ENCODE data around the gene ATP10A. TPM values are rescaled to one million over a fixed set of nuclear protein-coding genes. Genes with fewer than 3 reads are reported as not detected.

The ATP10A gene
- total RNA-seq, 1 donor from 2014 or later = 7.6 TPM

DNA sequence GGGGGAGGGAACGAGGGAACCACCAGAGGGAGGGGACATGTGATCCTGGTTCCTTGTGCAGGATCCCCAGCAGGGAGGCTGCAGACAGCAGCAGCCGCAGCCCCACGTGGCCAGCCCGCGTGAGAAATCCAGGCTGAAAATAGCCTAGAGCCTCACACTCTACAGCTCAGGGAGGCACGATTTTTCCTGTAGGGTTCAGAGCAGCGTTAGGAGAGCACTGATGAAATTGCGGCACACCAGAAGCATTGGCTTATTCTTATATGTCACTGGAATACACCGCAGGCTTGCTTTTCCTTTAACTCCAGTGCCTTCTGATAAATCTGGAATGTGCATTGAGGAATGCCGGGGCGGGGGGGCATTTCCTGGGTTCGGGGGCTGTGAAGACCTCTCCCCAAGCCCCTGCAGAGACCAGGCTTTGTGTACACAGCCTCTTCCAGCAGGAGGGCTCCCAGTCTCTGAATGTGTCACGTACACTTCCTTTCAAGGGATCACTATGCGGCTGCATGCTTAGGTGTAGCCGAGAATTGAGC is 193.0 kb downstream of the ATP10A start:
- TF ChIP-seq, protein P1, sequence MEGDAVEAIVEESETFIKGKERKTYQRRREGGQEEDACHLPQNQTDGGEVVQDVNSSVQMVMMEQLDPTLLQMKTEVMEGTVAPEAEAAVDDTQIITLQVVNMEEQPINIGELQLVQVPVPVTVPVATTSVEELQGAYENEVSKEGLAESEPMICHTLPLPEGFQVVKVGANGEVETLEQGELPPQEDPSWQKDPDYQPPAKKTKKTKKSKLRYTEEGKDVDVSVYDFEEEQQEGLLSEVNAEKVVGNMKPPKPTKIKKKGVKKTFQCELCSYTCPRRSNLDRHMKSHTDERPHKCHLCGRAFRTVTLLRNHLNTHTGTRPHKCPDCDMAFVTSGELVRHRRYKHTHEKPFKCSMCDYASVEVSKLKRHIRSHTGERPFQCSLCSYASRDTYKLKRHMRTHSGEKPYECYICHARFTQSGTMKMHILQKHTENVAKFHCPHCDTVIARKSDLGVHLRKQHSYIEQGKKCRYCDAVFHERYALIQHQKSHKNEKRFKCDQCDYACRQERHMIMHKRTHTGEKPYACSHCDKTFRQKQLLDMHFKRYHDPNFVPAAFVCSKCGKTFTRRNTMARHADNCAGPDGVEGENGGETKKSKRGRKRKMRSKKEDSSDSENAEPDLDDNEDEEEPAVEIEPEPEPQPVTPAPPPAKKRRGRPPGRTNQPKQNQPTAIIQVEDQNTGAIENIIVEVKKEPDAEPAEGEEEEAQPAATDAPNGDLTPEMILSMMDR (IDR thresholded peaks at IDR 0.05; ENCODE audit: insufficient read depth, low read length, poor library complexity, severe bottlenecking) = no peak
- peaks cover 2% of the 10 kb centered on the region for H3K27me3 ChIP-seq (ENCODE audit: control insufficient read depth, insufficient read depth, low read length)
- no peaks in the 10 kb centered on the region for H3K36me3 ChIP-seq (ENCODE audit: control insufficient read depth, insufficient read depth, low read length)
- no peak overlapping the region for H3K4me3 ChIP-seq (ENCODE audit: low read depth, low read length)
- DNase-seq (ENCODE audit: low read depth) = no peak

DNA sequence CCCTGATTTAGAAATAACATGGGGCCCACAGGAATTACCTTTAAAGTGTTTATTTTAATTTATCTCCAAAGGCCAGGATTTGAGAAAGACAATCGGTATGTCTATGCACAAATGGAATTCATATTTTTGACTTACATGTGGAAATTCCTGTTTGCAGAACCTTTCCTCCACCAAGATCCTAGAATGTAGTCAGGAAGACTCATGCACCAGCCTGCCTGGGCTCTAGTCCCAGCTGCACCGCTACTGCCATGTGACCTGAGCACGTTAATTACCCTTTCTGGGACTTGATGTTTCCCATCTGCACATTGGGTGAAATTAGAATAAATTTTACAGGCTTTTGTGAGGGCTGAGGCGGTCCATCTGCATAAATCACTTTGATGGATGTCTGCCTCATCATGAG is 194.2 kb downstream of the ATP10A start:
- Histone ChIP-seq H3K36me3 (ENCODE audit: control insufficient read depth, insufficient read depth, low read length) (no peaks in the 10 kb centered on the region), H3K27me3 (ENCODE audit: control insufficient read depth, insufficient read depth, low read length) (peaks cover 2% of the 10 kb centered on the region), H3K4me3 (ENCODE audit: low read depth, low read length) (no peak overlapping the region)
- DNase-seq (ENCODE audit: low read depth) = no peak
- TF ChIP-seq, protein P1 (IDR thresholded peaks at IDR 0.05; ENCODE audit: insufficient read depth, low read length, poor library complexity, severe bottlenecking) = no peak

DNA sequence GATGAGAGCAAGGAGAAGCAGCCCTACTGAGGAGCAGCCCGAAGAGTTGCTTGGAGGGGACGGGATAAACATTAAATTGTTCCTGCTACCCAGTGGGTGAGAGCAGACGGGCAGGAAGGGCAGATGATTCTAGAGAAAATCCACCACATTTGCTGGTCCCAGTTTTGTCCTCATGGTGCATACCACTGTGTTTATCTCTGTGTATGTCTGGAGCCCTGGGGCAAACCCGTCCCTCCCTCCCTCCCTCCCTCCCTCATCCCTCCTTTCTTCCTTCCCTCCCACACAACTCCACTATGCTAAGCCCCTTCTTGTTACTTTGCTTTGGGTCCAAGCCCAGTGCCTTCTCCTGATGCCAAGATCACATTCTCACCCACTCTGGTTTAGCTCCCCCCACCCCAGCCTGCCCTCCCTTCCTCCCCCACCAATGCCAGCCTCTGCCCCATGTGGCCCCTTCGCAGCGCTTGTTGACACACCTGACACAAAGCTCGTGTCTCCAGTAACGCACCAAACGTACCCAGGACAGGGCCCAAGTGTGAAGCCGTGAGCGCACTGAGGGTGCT is 194.8 kb downstream of the ATP10A start:
- H3K4me3 ChIP-seq (ENCODE audit: low read depth, low read length) = no peak overlapping the region
- TF ChIP-seq, protein P1 (IDR thresholded peaks at IDR 0.05; ENCODE audit: insufficient read depth, low read length, poor library complexity, severe bottlenecking) = no peak
- peaks cover 2% of the 10 kb centered on the region for H3K27me3 ChIP-seq (ENCODE audit: control insufficient read depth, insufficient read depth, low read length)
- H3K36me3 ChIP-seq (ENCODE audit: control insufficient read depth, insufficient read depth, low read length) = no peaks in the 10 kb centered on the region
- no peak for DNase-seq (ENCODE audit: low read depth)

DNA sequence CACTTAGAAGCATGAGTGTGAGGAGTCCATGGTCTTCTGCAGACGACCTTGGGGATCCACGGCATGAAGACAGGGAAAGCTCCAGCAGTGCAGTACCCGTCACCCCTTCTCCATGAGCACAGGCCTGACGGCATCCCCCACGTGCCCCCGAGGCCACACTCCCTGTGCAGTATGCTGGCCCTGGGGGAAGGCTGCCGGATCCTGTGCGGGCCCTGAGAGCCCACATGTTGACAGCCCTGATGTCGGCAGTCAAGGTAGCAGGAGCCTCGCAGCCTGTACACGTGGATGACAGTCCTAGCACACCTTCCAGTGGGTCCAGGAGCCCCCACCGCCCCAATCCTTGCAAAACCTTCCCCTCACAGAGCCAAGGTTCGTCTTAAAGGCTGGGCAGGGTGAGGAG is 195.3 kb downstream of the ATP10A start:
- TF ChIP-seq, protein P1 (IDR thresholded peaks at IDR 0.05; ENCODE audit: insufficient read depth, low read length, poor library complexity, severe bottlenecking) = no peak
- no peak for DNase-seq (ENCODE audit: low read depth)
- Histone ChIP-seq H3K27me3 (ENCODE audit: control insufficient read depth, insufficient read depth, low read length) (peaks cover 2% of the 10 kb centered on the region), H3K4me3 (ENCODE audit: low read depth, low read length) (no peak overlapping the region), H3K36me3 (ENCODE audit: control insufficient read depth, insufficient read depth, low read length) (no peaks in the 10 kb centered on the region)

DNA sequence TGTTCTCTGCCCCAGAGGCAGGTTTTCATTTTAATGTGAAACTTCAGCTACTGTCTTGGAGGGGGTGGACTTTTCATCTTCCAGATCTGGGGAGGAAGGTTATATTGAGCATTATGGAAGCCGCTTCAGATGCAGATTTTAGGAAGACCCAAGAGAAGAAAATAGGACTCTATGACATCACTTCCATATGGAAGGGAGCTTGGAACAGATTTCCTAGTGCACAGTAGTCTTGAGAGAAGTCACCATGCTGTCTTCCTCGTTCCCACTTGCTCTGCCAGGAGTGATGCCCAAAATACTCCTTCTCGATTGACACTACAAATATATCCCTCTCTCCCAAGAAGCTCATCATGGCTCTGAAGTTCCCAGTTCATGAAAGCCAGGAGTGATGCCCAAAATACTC is 197.2 kb downstream of the ATP10A start:
- DNase-seq (ENCODE audit: low read depth) = no peak
- H3K27me3 ChIP-seq (ENCODE audit: control insufficient read depth, insufficient read depth, low read length) = peaks cover 2% of the 10 kb centered on the region
- no peak overlapping the region for H3K4me3 ChIP-seq (ENCODE audit: low read depth, low read length)
- H3K36me3 ChIP-seq (ENCODE audit: control insufficient read depth, insufficient read depth, low read length) = no peaks in the 10 kb centered on the region
- TF ChIP-seq, protein P1 (IDR thresholded peaks at IDR 0.05; ENCODE audit: insufficient read depth, low read length, poor library complexity, severe bottlenecking) = no peak

DNA sequence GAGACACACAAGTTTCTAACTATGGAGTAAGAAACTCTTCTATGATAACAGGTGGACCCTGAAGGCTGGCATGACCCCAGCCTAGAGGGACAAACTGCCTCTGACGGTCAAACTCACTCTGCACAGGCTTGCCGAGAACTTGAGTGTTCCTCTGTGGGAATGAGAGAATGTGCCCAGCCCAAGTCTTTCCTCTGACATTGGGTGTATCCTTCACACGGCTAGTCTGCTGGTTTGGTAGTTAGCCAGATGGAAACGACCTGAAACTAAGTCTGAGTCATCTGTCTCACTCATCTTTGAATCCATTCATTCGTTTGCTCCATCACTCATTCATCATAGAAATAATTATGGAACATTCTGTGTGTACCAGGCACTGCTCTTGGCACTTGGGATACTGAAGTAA is 198.4 kb downstream of the ATP10A start:
- no peaks in the 10 kb centered on the region for H3K36me3 ChIP-seq (ENCODE audit: control insufficient read depth, insufficient read depth, low read length)
- H3K27me3 ChIP-seq (ENCODE audit: control insufficient read depth, insufficient read depth, low read length) = peaks cover 2% of the 10 kb centered on the region
- TF ChIP-seq, protein P1 (IDR thresholded peaks at IDR 0.05; ENCODE audit: insufficient read depth, low read length, poor library complexity, severe bottlenecking) = no peak
- DNase-seq (ENCODE audit: low read depth) = no peak
- H3K4me3 ChIP-seq (ENCODE audit: low read depth, low read length) = no peak overlapping the region

Data from kidney epithelial cell (primary cell).